Ectodermal cell (in vitro differentiated cells): ENCODE results near the gene UNCX.

Source experiments
- H3K27ac ChIP-seq: 2 replicates; pipeline ENCODE4 v1.7.0; 2013; ENCODE audit warnings: mild to moderate bottlenecking, low read depth, low read length; ENCODE audit not compliant: insufficient read depth, poor library complexity, severe bottlenecking
- H3K27me3 ChIP-seq: 2 replicates; pipeline ENCODE4 v1.7.0; 2013; ENCODE audit warnings: mild to moderate bottlenecking, low read length; ENCODE audit not compliant: insufficient read depth, control insufficient read depth, poor library complexity, severe bottlenecking
- H3K36me3 ChIP-seq: one replicate; pipeline ENCODE4 v1.7.0; 2013; ENCODE audit warnings: low read length; ENCODE audit not compliant: control insufficient read depth, insufficient read depth
- H3K4me1 ChIP-seq: one replicate; pipeline ENCODE4 v1.7.0; 2013; ENCODE audit warnings: low read length; ENCODE audit not compliant: control insufficient read depth, insufficient read depth
- H3K4me3 ChIP-seq: 2 replicates; pipeline ENCODE4 v1.7.0; 2013; ENCODE audit warnings: low read depth, low read length, control low read depth; ENCODE audit not compliant: insufficient read depth
- H3K9me3 ChIP-seq: 2 replicates; pipeline ENCODE4 v1.7.0; 2013; ENCODE audit warnings: mild to moderate bottlenecking, low read length, moderate library complexity; ENCODE audit not compliant: control insufficient read depth
- WGBS, 2 experiments: methylation state at CpG; one replicate each; pipeline ENCODE4 v1.1.7; 2013; ENCODE audit warnings: missing lambda C conversion rate in 2 of 2; 5-methylcytosine and 5-hydroxymethylcytosine counted together

Gene UNCX

GRCh38 chr7:1232103-1232466, 587 bp upstream of the UNCX start:
- Histone ChIP-seq H3K36me3 (no peaks in the 10 kb centered on the region), H3K4me1 (peaks cover 28% of the 10 kb centered on the region)
- 4 to 6% methylated on average over 8 to 12 of the region's 12 CpGs for whole genome bisulfite sequencing, 2 experiments

GRCh38 chr7:1233333-1234048, 819 bp downstream of the UNCX start:
- no peak overlapping the region for H3K4me3 ChIP-seq
- 1% methylated on average over 73 of the region's 73 CpGs for WGBS, 2 experiments

More at GRCh38 chr7:1232103-1232466, 587 bp upstream of the UNCX start:
- H3K9me3 ChIP-seq: no peaks in the 10 kb centered on the region
- H3K4me3 ChIP-seq: no peak overlapping the region
- no peak overlapping the region for H3K27ac ChIP-seq
- H3K27me3 ChIP-seq: peaks cover 98% of the 10 kb centered on the region

GRCh38 chr7:1234049-1234880, 1.6 kb downstream of the UNCX start:
- WGBS, 2 experiments: 1% methylated on average over 30 of the region's 30 CpGs
- no peak overlapping the region for H3K4me3 ChIP-seq
- no peaks in the 10 kb centered on the region for H3K36me3 ChIP-seq
- H3K27ac ChIP-seq: no peak overlapping the region
- H3K9me3 ChIP-seq: no peaks in the 10 kb centered on the region
- H3K4me1 ChIP-seq: peaks cover 16% of the 10 kb centered on the region
- peaks cover 98% of the 10 kb centered on the region for H3K27me3 ChIP-seq

More at GRCh38 chr7:1233333-1234048, 819 bp downstream of the UNCX start:
- Histone ChIP-seq H3K9me3 (no peaks in the 10 kb centered on the region), H3K27ac (no peak overlapping the region), H3K36me3 (no peaks in the 10 kb centered on the region), H3K4me1 (peaks cover 16% of the 10 kb centered on the region), H3K27me3 (peaks cover 98% of the 10 kb centered on the region)

- Histone ChIP-seq H3K9me3 (no peaks in the 10 kb centered on the region), H3K27ac (no peak overlapping the region), H3K4me1 (peaks cover 16% of the 10 kb centered on the region), H3K36me3 (no peaks in the 10 kb centered on the region), H3K4me3 (no peak overlapping the region), H3K27me3 (peaks cover 98% of the 10 kb centered on the region)
- whole genome bisulfite sequencing, 2 experiments: 2% methylated on average over 37 of the region's 37 CpGs
Measured at GRCh38 chr7:1234881-1235500, 2.3 kb downstream of the UNCX start.

GRCh38 chr7:1235501-1236131, 2.9 kb downstream of the UNCX start:
- Histone ChIP-seq H3K36me3 (no peaks in the 10 kb centered on the region), H3K4me3 (no peak overlapping the region), H3K9me3 (no peaks in the 10 kb centered on the region), H3K4me1 (peaks cover 16% of the 10 kb centered on the region), H3K27ac (no peak overlapping the region), H3K27me3 (peaks cover 98% of the 10 kb centered on the region)
- WGBS, 2 experiments: 1% methylated on average over 66 of the region's 66 CpGs

GRCh38 chr7:1236132-1236661, 3.5 kb downstream of the UNCX start:
- peaks cover 16% of the 10 kb centered on the region for H3K4me1 ChIP-seq
- H3K9me3 ChIP-seq: no peaks in the 10 kb centered on the region
- no peak overlapping the region for H3K4me3 ChIP-seq
- no peak overlapping the region for H3K27ac ChIP-seq
- H3K36me3 ChIP-seq: no peaks in the 10 kb centered on the region
- WGBS, 2 experiments: 0 to 1% methylated on average over 87 of the region's 87 CpGs
- H3K27me3 ChIP-seq: peaks cover 98% of the 10 kb centered on the region

- H3K4me3 ChIP-seq: no peak overlapping the region
- H3K27ac ChIP-seq: no peak overlapping the region
- peaks cover 19% of the 10 kb centered on the region for H3K4me1 ChIP-seq
- no peaks in the 10 kb centered on the region for H3K36me3 ChIP-seq
- WGBS, 2 experiments: 1 to 2% methylated on average over 81 to 82 of the region's 83 CpGs
- no peaks in the 10 kb centered on the region for H3K9me3 ChIP-seq
- peaks cover 98% of the 10 kb centered on the region for H3K27me3 ChIP-seq
Measured at GRCh38 chr7:1236831-1237701, 4.4 kb downstream of the UNCX start.

GRCh38 chr7:1237704-1238255, 5.1 kb downstream of the UNCX start:
- Histone ChIP-seq H3K4me1 (peaks cover 22% of the 10 kb centered on the region), H3K27me3 (peaks cover 98% of the 10 kb centered on the region), H3K4me3 (no peak overlapping the region), H3K36me3 (no peaks in the 10 kb centered on the region), H3K9me3 (no peaks in the 10 kb centered on the region), H3K27ac (no peak overlapping the region)
- WGBS, 2 experiments: 3% methylated on average over 27 to 28 of the region's 29 CpGs

GRCh38 chr7:1238450-1238882, 5.8 kb downstream of the UNCX start:
- no peak overlapping the region for H3K4me3 ChIP-seq
- no peak overlapping the region for H3K27ac ChIP-seq
- 2 to 5% methylated on average over 21 of the region's 21 CpGs for WGBS, 2 experiments
- H3K9me3 ChIP-seq: no peaks in the 10 kb centered on the region
- H3K27me3 ChIP-seq: peaks cover 98% of the 10 kb centered on the region
- peaks cover 21% of the 10 kb centered on the region for H3K4me1 ChIP-seq
- H3K36me3 ChIP-seq: no peaks in the 10 kb centered on the region
